ENCODE measurements around the gene SKAP2. TPM values are rescaled to one million over a fixed set of nuclear protein-coding genes. Genes with fewer than 3 reads are reported as not detected.

Gene SKAP2
- polyA plus RNA-seq, 2 of the 4 experiments (the other 2 are of a cell fraction), result 18.7 to 23.0 TPM

DNA sequence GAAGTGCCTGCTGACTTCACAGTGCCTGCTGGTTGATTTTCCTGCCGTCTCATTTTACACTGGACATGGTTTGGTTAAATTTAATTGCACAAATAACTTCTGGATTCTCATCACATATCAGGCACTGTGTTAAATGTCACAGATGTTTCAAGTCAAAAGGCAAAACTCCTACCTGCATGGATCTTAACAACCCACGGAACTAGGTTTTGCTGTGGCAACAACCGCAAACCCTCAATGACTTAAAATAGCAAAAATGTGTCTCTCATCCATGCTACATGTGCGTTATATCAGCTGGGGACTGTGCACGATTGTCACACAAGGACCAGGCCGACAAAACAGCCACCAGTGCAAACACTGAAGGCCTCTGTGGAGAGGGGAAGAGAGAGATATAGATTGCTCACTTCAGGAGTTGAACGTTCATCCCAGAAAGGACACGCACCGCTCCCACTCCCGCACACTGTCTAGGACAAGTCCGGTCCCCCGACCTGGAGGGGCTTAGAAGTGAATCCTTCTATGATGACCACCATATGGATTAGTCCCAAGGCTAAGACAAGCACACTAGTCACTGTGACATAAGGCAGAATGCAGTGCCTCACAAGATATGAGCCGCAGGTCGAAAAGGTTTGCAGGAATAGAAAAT lies 233.3 kb downstream of the SKAP2 start:
- H3K4me1 ChIP-seq, result no peaks in the 10 kb centered on the region
- FAIRE-seq (no peak), ATAC-seq (no peak), DNase-seq (ENCODE audit: low read depth in 1 of 2, low spot score in 1 of 2) (no peak)
- no peak overlapping the region for H3K27ac ChIP-seq
- no peak for TF ChIP-seq MAFK (IDR thresholded peaks at IDR 0.05; ENCODE audit: partially characterized antibody)
- TF ChIP-seq HOXA7 (CRISPR knock-in tag; IDR thresholded peaks at IDR 0.05), result no peak
- TF ChIP-seq, protein P1, sequence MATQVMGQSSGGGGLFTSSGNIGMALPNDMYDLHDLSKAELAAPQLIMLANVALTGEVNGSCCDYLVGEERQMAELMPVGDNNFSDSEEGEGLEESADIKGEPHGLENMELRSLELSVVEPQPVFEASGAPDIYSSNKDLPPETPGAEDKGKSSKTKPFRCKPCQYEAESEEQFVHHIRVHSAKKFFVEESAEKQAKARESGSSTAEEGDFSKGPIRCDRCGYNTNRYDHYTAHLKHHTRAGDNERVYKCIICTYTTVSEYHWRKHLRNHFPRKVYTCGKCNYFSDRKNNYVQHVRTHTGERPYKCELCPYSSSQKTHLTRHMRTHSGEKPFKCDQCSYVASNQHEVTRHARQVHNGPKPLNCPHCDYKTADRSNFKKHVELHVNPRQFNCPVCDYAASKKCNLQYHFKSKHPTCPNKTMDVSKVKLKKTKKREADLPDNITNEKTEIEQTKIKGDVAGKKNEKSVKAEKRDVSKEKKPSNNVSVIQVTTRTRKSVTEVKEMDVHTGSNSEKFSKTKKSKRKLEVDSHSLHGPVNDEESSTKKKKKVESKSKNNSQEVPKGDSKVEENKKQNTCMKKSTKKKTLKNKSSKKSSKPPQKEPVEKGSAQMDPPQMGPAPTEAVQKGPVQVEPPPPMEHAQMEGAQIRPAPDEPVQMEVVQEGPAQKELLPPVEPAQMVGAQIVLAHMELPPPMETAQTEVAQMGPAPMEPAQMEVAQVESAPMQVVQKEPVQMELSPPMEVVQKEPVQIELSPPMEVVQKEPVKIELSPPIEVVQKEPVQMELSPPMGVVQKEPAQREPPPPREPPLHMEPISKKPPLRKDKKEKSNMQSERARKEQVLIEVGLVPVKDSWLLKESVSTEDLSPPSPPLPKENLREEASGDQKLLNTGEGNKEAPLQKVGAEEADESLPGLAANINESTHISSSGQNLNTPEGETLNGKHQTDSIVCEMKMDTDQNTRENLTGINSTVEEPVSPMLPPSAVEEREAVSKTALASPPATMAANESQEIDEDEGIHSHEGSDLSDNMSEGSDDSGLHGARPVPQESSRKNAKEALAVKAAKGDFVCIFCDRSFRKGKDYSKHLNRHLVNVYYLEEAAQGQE (IDR thresholded peaks at IDR 0.05), result no peak
- TF ChIP-seq NFE2L2 (conservative IDR thresholded peaks at IDR 0.05; ENCODE audit: low read length), result no peak
- TF ChIP-seq EHF (CRISPR knock-in tag; IDR thresholded peaks at IDR 0.05), result no peak
- TF ChIP-seq, protein P2, sequence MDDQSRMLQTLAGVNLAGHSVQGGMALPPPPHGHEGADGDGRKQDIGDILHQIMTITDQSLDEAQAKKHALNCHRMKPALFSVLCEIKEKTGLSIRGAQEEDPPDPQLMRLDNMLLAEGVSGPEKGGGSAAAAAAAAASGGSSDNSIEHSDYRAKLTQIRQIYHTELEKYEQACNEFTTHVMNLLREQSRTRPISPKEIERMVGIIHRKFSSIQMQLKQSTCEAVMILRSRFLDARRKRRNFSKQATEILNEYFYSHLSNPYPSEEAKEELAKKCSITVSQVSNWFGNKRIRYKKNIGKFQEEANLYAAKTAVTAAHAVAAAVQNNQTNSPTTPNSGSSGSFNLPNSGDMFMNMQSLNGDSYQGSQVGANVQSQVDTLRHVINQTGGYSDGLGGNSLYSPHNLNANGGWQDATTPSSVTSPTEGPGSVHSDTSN (IDR thresholded peaks at IDR 0.05), result no peak
- TF ChIP-seq CBX8 (IDR thresholded peaks at IDR 0.05), result no peak
- TF ChIP-seq SREBF2 (IDR thresholded peaks at IDR 0.05), result no peak
- TF ChIP-seq CHD2 (IDR thresholded peaks at IDR 0.05; ENCODE audit: low read length, partially characterized antibody), result no peak
- TF ChIP-seq POLR2AphosphoS2 (conservative IDR thresholded peaks at IDR 0.05; ENCODE audit: low read length), result no peak
- TF ChIP-seq, protein P3, sequence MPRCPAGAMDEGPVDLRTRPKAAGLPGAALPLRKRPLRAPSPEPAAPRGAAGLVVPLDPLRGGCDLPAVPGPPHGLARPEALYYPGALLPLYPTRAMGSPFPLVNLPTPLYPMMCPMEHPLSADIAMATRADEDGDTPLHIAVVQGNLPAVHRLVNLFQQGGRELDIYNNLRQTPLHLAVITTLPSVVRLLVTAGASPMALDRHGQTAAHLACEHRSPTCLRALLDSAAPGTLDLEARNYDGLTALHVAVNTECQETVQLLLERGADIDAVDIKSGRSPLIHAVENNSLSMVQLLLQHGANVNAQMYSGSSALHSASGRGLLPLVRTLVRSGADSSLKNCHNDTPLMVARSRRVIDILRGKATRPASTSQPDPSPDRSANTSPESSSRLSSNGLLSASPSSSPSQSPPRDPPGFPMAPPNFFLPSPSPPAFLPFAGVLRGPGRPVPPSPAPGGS (IDR thresholded peaks at IDR 0.05), result no peak
- TF ChIP-seq, protein P4, sequence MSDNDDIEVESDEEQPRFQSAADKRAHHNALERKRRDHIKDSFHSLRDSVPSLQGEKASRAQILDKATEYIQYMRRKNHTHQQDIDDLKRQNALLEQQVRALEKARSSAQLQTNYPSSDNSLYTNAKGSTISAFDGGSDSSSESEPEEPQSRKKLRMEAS (IDR thresholded peaks at IDR 0.05), result no peak
- TF ChIP-seq FOSB (CRISPR knock-in tag; IDR thresholded peaks at IDR 0.05), result no peak
- TF ChIP-seq RCOR1 (IDR thresholded peaks at IDR 0.05; ENCODE audit: low read depth, low read length), result no peak
- CTCF ChIA-PET, result no interaction called here
- no peak overlapping the region for H3K4me2 ChIP-seq
- H3K4me3 ChIP-seq, result no peak overlapping the region
- WGBS (ENCODE audit: missing lambda C conversion rate), result 66% methylated on average over 14 of the region's 14 CpGs
- POLR2A ChIA-PET, result no interaction called here
- no peaks in the 10 kb centered on the region for H3K9me3 ChIP-seq

DNA sequence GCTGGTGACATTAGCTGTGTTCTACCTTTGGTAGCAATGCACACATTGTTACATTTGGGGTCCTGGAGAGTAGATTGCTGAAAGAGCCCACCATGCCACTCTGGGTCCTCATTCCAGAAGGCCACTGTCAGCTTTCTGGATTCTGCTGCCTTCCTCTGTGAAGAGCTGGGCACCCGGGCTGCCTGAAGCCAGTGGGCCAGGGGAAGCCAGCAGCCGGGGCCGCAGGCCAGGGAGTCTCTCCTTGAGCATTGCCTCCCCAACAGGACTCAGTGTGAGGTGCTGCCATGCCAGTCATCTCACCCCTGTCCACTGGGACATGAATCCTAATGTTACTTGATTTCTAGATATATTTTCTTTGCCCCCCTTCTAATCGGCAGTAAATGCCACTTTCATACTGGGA lies 234.0 kb downstream of the SKAP2 start:
- CTCF ChIA-PET, result interaction anchor here (0.7 kb wide), 1 partner anchor 31 kb away, joined by 3 read pairs; no protein-coding TSS in a partner anchor
- DNase-seq (ENCODE audit: low read depth in 1 of 2, low spot score in 1 of 2), result no peak
- no peaks in the 10 kb centered on the region for H3K4me1 ChIP-seq
- no peak for FAIRE-seq
- POLR2A ChIA-PET, result no interaction called here
- no peak overlapping the region for H3K4me2 ChIP-seq
- no peak overlapping the region for H3K27ac ChIP-seq
- ATAC-seq, result no peak
- no peaks in the 10 kb centered on the region for H3K9me3 ChIP-seq
- 75% methylated on average over 4 of the region's 4 CpGs for WGBS (ENCODE audit: missing lambda C conversion rate)
- no peak for TF ChIP-seq HOXB5 (CRISPR knock-in tag; IDR thresholded peaks at IDR 0.05)
- TF ChIP-seq, protein P5, sequence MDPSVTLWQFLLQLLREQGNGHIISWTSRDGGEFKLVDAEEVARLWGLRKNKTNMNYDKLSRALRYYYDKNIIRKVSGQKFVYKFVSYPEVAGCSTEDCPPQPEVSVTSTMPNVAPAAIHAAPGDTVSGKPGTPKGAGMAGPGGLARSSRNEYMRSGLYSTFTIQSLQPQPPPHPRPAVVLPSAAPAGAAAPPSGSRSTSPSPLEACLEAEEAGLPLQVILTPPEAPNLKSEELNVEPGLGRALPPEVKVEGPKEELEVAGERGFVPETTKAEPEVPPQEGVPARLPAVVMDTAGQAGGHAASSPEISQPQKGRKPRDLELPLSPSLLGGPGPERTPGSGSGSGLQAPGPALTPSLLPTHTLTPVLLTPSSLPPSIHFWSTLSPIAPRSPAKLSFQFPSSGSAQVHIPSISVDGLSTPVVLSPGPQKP (IDR thresholded peaks at IDR 0.05; ENCODE audit: low read depth, low read length), result no peak
- no peak for TF ChIP-seq HOXB13 (CRISPR knock-in tag; IDR thresholded peaks at IDR 0.05; ENCODE audit: low read depth)
- no peak for TF ChIP-seq EHMT2 (IDR thresholded peaks at IDR 0.05; ENCODE audit: low read depth)
- TF ChIP-seq, protein P6, sequence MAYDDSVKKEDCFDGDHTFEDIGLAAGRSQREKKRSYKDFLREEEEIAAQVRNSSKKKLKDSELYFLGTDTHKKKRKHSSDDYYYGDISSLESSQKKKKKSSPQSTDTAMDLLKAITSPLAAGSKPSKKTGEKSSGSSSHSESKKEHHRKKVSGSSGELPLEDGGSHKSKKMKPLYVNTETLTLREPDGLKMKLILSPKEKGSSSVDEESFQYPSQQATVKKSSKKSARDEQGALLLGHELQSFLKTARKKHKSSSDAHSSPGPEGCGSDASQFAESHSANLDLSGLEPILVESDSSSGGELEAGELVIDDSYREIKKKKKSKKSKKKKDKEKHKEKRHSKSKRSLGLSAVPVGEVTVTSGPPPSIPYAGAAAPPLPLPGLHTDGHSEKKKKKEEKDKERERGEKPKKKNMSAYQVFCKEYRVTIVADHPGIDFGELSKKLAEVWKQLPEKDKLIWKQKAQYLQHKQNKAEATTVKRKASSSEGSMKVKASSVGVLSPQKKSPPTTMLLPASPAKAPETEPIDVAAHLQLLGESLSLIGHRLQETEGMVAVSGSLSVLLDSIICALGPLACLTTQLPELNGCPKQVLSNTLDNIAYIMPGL (CRISPR knock-in tag; IDR thresholded peaks at IDR 0.05; ENCODE audit: borderline replicate concordance), result no peak
- TF ChIP-seq EP300 (IDR thresholded peaks at IDR 0.05), result no peak
- TF ChIP-seq, protein P1 (IDR thresholded peaks at IDR 0.05), result no peak
- no peak for TF ChIP-seq POLR2A (IDR thresholded peaks at IDR 0.05; ENCODE audit: low read length)
- TF ChIP-seq HOXA7 (CRISPR knock-in tag; IDR thresholded peaks at IDR 0.05), result no peak
- no peak for TF ChIP-seq NFE2L2 (conservative IDR thresholded peaks at IDR 0.05; ENCODE audit: low read length)
- no peak for TF ChIP-seq SREBF2 (IDR thresholded peaks at IDR 0.05)
- no peak for TF ChIP-seq TP53 (CRISPR knock-in tag; IDR thresholded peaks at IDR 0.05)
- TF ChIP-seq, protein P7, sequence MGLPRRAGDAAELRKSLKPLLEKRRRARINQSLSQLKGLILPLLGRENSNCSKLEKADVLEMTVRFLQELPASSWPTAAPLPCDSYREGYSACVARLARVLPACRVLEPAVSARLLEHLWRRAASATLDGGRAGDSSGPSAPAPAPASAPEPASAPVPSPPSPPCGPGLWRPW (IDR thresholded peaks at IDR 0.05), result no peak
- no peak overlapping the region for H3K4me3 ChIP-seq

Data from A549 (cell line).